ENCODE data around the gene NATD1.
"Not testable (repeated sequence)": the region's sequence is repeated elsewhere in the genome, so short reads cannot be mapped to it uniquely, and the experiment has no call there.

DNA sequence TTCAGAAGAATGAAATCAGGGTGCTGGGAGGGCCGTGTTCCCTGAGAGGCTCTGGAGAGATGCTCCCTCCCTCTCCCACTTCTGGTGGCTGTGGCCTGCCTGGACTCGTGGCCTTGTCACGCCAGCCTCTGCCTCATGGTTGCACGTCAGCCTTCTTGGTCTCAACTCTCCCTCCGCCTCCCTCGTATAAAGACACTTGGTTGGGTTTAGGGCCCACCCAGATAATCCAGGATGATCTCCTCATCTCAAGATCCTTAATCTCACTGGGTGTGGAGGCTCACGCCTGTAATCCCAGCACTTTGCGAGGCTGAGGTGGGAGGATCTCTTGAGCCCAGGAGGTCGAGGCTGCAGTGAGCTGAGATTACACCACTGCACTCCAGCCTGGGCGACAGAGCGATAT, 25.9 kb downstream of the NATD1 start:
- TF ChIP-seq, protein P1, sequence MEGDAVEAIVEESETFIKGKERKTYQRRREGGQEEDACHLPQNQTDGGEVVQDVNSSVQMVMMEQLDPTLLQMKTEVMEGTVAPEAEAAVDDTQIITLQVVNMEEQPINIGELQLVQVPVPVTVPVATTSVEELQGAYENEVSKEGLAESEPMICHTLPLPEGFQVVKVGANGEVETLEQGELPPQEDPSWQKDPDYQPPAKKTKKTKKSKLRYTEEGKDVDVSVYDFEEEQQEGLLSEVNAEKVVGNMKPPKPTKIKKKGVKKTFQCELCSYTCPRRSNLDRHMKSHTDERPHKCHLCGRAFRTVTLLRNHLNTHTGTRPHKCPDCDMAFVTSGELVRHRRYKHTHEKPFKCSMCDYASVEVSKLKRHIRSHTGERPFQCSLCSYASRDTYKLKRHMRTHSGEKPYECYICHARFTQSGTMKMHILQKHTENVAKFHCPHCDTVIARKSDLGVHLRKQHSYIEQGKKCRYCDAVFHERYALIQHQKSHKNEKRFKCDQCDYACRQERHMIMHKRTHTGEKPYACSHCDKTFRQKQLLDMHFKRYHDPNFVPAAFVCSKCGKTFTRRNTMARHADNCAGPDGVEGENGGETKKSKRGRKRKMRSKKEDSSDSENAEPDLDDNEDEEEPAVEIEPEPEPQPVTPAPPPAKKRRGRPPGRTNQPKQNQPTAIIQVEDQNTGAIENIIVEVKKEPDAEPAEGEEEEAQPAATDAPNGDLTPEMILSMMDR (IDR thresholded peaks at IDR 0.05): not testable (repeated sequence)
- TF ChIP-seq ZFX (IDR thresholded peaks at IDR 0.05; ENCODE audit: borderline replicate concordance): not testable (repeated sequence)
